G401 (cell line): Measurements from ENCODE around the gene SULT1E1. TPM values are rescaled to one million over a fixed set of nuclear protein-coding genes. Genes with fewer than 3 reads are reported as not detected.
"Not testable (repeated sequence)": the region's sequence is repeated elsewhere in the genome, so short reads cannot be mapped to it uniquely, and the experiment has no call there.

Source experiments
- DNase-seq: peaks from one replicate; pipeline ENCODE4 v3.0.0-alpha.2; 2015; ENCODE audit warnings: low spot score
- in situ Hi-C: cut with HindIII; loops from 2 replicates; pipeline ENCODE4 v1.10.0; 2016; ENCODE audit warnings: low sequenced_read_pairs, mixed read lengths
- total RNA-seq: library from RNA; depleted of rRNA; stranded (reverse); fragments of >200 nt; shearing (Covaris generic); gene quantifications from 2 replicates; pipeline ENCODE4 v1.2.3, GENCODE V29; 2014

SULT1E1 gene
- total RNA-seq, 1 experiment from 2014 or later, result not detected

DNA sequence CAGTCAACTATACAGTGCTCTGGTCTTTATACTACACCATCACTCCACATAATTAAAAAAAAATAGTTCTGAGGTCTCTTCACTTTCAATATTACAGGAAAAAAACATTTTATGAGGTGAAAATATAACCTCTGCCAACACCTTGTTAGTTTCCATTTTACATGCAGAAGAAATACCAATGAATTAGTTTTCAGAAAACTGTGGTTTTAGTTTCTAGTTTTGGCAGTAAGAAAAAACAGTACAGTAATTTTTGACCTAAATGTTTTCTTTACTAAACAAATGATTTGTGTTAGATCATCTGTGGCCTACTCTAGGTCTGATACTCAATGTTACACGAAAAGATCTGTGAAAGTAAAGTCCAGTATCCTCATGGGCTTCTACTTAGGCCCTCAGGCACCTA, 10.0 kb downstream of the SULT1E1 start:
- in situ Hi-C loops, result no loop called here

DNA sequence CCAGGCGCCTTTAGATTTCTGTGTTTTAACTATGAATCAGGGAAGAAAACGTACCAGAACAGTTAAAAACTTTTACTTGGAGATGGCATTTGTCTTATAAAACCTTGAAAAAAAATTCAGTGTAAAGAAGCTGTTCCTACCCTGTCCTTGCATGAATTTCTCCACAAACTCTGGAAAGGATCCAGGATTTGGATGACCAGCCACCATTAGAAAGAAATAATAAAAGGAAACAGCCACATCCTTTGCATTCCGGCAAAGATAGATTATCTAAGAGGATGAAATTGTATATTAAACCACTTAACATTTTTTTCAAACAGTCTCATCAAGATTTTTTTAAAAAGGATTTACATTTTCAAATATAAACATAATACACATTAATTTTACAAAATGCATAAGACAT, 10.6 kb downstream of the SULT1E1 start:
- in situ Hi-C loops, result no loop called here
- DNase-seq, result no peak

More for the DNA sequence above, 10.0 kb downstream of the SULT1E1 start:
- no peak for DNase-seq

DNA sequence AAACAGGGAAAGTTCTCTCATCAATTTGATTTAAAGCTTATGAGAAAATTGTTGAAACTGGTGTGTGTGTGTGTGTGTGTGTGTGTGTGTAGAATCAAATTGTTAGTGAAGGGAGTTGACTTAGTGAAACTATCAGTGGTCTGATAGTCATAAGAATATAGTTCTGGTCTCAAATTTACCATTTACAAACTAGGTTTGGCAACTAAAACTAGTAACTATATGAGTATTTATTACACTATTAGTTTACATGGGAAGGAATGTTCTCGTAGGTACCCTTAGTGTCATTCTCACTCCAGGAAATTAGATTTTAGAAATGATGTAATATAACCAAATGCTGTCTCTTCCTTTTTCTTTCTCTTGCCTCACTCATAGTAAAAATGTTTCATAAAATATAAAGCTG, 11.9 kb downstream of the SULT1E1 start:
- DNase-seq, result no peak
- in situ Hi-C loops, result no loop called here

DNA sequence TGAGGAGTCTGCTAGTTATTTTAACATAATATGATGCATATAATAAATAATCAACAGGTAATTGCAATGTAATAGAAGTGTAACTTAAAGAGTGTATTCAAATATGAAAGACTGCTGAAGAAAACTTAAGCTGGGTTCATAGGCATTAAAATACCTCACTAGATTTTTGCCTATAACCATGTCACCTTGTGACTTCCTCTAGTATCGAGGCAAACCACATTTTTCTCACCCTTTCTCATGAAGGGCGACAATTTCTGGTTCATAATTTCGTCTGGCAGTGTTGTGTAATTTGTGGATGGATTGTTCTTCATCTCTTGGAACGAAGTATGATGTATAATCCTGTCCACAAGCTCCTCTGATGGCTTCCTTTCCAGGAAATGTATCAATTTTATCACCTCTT, 16.0 kb downstream of the SULT1E1 start:
- DNase-seq, result no peak
- in situ Hi-C loops, result no loop called here

DNA sequence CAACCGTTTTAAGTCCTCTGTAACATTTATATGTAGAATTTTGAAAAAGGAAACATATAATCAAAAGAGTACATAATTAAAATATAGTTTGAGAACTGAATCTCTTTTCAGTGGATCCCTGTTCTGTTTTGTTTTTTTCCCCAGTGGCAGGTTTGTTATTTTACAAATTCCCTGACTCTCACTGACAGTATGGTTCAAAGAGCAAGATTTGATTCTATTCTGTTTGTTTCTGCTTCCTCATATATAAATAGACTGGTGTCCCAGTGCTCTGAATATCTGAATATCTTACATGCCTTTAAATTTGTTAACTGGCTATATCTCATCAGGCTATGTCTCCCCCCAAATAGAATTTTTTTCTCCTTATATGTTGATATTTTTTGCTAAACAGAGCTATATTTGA, 16.6 kb downstream of the SULT1E1 start:
- DNase-seq, result no peak
- in situ Hi-C loops, result no loop called here

DNA sequence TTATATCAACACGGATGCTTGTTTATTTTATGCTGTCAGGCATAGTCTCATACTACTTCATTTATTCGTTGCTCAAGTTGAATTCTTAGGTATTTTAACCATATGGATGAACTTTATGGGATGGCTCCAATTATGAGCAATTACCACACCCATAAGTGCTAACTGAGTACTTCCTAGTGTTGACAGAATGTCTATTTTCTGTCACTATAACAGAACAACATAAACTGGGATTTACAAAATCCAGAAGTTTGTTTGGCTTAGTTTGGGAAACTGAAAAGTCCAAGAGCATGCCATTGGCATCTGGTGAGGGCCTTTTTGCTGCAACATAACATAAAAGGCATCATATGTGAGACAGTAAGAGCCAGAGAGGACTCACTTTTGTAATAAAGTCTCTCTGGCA, 21.0 kb downstream of the SULT1E1 start:
- DNase-seq, result no peak
- in situ Hi-C loops, result no loop called here

DNA sequence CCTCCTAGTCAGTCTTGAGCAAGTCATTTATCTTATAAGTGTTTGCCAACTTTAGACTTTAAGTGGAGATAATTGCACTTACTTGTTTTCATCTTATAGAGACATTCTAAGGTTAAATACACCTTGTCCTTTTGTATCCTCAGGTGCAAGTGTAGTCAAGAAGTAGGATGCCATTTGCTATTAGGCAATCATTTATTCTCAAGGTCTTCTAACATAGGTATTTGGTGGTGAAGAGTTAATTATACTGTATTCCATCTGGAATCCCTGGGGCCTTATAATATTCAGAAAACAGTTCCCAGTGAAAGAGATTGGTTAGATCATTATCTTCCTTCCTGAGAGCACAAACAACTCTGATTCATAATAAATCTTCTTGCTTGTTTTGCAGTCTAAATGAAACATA, 23.7 kb downstream of the SULT1E1 start:
- in situ Hi-C loops, result no loop called here
- DNase-seq, result no peak

DNA sequence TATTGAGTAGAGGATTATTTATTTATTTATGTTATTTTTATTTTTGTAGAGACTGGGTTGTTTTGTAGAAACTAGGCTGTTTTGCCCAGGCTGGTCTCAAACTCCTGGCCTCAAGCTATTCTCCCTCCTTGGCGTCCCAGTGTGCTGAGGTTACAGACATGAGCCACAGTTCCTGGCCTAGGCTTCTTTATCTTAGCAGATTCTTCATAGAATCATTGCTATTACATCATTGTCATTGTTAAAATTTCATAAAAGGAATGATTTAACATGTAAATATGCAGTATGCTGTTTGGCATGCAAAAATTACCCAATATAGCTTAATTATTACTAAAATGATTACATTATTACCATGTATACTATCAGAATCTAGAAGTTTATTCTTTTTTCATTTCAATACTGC, 24.2 kb downstream of the SULT1E1 start:
- in situ Hi-C loops, result no loop called here

DNA sequence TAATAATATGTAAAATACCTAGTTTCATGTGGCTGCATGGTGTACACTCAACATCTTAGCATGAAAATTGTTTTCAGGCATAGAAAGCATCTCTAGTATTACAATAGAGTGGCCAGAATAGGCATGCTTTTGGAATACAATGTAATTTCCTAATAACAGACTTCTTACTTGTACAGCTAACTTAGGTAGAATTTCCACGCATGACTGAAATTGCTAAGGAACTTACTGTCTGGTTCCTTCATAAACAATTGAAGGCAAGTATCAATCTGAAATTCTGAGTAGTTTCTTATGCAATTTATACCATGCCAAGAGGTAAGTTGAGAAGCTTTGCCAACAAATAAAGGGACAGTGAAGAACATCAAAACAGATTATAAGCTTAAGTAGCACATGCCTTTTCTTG, 26.7 kb downstream of the SULT1E1 start:
- in situ Hi-C loops, result no loop called here
- no peak for DNase-seq

More for the DNA sequence above, 24.2 kb downstream of the SULT1E1 start:
- no peak for DNase-seq

DNA sequence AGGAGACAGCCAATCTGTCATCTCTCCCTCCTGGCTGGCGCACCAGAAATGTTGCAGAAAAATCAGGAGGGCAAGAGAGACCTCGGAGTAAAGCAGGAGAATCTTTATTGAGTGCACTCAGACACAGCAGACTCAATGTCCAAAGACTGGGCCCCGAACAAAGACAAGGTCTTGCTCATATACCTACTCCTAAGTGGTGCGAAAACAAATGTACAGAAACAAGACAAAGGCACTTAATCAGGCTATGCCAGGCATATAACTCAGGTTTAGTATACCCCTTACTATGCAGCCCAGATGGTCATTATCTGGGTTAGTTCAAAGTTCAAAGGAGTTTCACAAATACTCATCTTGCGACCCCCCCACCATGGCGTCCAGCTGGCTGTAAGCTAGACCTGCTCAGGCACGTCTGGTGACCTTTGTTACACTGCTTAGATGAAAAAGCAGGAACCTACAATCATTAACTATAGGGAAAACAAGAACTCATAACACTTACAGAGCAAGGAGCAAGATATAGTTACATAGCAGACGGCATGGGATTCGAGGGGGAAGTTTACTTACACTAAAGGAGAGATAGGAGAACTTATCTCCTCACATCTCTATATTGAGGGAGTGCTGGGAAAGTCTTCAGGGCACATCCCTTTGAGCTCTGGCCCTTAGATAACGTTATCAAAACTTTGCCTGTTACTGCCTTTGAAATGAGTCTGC, 27.5 kb downstream of the SULT1E1 start:
- in situ Hi-C loops, result no loop called here
- DNase-seq, result no peak

DNA sequence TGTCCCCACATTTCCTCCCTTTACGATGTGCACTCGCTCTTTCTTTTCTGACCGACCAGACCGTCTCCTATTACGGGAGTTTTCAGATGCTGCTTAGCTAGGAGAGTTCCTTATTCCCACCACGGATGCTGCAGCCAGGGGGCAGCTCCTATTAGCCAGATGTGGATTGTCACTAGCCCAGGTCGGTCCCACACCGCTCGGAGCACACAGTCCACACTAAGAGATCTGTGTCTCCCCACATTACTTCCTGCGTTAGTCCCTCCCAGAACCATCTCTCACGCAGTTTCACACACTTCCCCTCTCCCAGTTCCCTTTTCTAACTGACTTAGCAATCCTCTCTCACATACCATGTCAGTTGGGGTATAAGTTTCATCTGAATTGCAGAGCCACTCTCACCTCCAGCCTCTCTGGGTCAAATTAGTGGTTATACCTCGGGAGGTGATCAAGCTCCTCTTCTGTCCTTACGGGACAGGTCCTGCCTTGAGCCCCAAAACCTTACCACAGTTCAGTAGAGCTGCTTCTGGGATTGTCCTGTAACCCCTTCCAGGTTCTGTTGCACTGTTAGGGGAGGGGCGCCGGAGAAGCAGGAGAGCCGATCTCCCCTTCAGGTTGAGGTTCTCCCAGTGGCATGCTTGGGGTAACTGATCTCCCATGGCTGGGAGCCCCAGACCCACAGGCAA, 28.2 kb downstream of the SULT1E1 start:
- in situ Hi-C loops, result no loop called here
- DNase-seq, result no peak

DNA sequence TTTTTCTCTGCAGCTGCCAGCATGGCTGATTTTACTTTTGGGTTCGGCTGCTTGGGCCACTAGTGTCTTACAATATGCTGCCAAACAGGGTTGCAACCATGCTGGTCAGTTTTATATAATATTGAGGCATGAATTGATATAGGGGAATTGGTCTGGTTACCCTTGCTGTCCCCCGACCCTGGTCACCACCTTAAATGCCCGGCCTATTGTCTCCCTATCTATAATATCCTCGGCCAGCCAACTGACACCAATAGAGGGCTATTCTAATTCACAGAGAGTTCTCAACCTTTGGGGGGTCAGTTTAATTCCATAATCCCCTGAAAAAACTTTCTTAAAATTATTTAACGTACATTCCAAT, 28.7 kb downstream of the SULT1E1 start:
- in situ Hi-C loops, result no loop called here
- no peak for DNase-seq

DNA sequence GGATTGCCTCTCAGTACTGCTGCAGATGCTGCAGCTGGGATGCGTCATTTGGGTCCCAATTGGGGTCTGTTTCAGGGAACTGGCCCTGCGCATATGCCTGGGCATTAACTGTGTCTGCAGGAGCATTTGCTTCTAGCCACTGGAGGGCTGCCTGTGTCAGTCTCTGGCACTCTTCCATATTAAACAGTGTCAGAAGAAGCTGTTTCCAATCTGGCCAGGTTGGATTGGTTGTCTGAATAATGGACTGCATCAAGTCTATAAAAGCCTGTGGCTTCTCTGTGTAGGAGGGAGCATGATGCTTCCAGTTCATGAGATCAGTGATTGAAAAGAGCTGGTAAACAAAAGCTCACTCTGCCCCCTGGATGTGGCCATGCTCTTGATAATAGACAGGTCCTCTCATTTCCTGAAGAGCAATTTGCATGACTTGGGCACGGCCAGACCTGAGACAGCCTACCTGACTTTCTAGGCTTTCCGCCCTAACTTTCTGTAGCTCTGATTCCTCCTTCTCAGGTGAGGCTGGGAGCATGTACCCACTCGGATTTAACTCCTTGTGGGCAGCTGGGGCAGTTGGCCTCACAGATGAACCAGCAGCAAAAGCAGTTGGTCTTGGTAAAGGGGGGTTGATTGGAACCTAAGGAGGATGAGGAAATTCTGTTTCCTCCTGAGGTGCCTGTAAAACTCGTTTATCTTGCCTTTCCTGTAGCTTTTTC, 29.2 kb downstream of the SULT1E1 start:
- in situ Hi-C loops, result no loop called here
- no peak for DNase-seq

DNA sequence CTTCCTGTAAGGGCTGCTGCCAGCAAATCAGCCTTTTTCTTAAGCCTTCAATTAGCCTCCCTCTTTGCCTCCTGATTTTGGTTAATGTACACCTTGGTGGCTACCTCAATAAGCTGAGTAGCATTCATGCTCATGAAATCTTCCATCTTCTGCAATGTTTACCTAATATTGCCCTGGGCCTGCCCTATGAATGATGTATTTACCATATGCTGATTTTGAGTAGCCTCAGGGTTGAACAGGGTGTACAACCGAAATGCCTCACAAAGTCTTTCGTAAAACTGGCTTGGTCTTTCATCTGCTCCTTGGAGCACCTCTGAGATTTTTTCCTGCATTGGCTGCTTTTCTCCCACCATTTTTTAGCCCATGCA, 29.8 kb downstream of the SULT1E1 start:
- no peak for DNase-seq
- in situ Hi-C loops, result no loop called here

DNA sequence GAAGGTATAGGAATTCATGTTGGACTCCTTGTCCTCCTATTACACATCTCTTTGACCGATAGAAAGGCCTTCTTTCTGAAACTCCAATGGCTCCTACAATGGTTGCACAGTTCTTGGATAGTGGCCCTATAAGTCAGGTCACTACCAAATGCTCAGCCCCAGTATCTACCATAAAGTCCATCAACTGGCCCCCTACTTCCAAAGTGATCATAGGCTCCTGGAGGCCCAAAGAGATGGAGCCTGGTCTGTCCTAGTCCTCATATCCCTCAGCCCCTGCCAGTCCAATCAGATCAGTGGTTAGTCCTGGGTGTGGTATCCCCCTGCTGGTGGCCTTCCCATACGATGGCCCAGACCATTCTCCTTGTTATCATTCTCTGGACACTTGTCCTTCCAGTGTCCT, 30.3 kb downstream of the SULT1E1 start:
- no peak for DNase-seq
- in situ Hi-C loops, result no loop called here

DNA sequence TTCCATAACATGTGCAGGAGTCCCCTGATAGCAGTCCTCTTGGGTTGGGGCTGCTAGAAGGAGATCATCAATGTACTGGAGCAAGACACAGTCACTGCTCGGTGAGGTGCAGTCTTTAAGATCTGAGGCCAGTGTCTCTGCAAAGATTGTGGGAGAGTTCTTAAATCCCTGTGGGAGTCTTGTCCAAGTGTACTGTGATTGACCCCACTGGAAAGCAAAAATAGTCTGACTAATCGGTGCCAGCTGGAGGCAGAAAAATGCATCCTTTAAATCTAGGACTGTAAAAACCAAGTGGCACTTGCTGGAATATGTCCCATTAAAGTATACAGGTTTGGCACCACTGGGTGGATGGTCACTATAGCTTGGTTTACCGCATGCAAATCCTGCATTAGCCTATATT, 31.1 kb downstream of the SULT1E1 start:
- DNase-seq, result no peak
- in situ Hi-C loops, result no loop called here

DNA sequence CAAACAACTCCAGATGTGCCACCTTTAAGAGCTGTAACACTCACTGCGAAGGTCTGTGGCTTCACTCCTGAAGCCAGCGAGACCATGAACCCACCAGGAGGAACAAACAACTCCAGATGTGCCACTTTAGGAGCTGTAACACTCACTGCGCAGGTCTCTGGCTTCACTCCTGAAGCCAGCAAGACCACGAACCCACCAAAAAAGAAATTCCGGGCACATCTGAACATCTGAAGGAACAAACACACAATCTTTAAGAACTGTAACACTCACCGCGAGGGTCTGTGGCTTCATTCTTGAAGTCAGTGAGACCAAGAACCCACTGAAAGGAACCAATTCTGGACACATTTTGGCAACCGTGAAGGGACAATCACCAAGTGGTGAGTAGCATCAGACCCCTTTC, 34.9 kb downstream of the SULT1E1 start:
- DNase-seq, in situ Hi-C loops: not testable (repeated sequence)

DNA sequence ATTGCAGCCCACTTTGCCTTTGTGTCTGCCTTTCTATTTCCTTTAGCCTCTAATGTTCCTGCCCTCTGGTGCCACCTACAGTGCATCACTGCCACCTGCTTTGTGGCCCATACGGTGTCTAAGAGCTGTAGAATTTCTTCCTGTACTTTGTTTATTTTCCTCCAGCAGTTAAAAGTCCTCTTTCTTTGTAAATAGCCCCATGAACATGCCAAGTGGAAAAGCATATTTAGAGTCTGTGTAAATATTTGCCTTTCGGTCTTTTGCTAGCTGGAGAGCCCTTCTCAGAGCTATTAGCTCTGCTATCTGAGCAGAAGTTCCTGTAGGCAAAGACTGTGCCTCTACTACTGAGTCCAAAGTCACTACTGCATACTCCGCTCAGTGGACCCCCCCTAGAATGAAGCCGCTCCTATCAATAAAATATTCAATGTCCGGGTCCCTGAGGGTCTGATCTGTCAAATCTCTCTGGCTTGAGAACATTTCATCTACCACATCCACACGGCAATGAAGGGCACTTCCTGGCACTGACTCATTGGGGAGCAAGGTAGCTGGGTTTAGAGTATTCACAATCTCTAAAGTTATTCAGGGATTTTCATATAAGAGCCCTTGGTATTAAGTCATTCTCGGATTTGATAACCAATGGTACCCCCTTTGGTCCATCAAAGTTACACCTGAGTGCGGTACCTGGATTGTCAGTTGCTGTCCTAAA, 36.3 kb downstream of the SULT1E1 start:
- in situ Hi-C loops, result no loop called here
- DNase-seq, result no peak

DNA sequence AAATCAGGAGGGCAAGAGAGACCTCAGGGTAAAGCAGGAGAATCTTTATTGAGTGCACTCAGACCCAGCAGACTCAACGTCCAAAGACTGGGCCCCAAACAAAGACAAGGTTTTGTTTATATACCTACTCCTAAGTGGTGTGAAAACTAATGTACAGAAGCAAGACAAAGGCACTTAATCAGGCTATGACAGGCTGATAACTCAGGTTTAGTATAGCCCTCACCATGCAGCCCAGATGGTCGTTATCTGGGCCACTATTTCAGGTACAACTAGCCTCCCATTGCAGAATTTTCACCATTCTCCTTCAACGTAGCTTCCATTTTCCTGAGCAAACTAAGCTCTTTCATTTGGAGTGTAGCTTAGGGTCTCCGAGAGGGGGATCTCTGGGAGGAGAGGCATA, 36.9 kb downstream of the SULT1E1 start:
- no peak for DNase-seq
- in situ Hi-C loops, result no loop called here

DNA sequence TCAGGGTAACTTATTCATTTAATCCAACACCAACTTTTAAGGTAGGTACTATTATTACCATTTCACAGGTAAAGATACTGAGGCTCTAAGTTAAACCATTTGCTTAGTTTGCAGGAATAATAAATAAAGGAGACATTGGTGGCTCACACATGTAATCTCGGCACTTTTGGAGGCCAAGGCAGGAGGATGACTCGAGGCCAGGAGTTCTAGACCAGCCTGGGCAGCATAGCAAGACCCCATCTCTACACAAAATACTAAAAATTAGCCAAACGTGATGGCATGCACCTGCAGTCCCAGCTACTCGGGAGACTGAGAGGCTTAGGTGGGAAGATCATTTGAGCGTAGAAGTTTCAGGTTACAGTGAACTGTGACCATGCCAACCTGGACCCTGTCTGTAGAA, 37.7 kb downstream of the SULT1E1 start:
- DNase-seq, result no peak
- in situ Hi-C loops, result no loop called here
